ENCODE measurements around the gene AMPD3.
"Not testable (repeated sequence)": the region's sequence is repeated elsewhere in the genome, so short reads cannot be mapped to it uniquely, and the experiment has no call there.

The AMPD3 gene

GRCh38 chr11:10454878-10455631, at the start of gene AMPD3:
Gene AMPD3 (plus strand): TSS chr11:10455264. CDS start chr11:10461520, 6,256 bp downstream.
- DNase-seq, result no peak

GRCh38 chr11:10405865-10406592, 49.0 kb upstream of the AMPD3 start:
- DNase-seq, result peak; percentile 38

GRCh38 chr11:10407055-10407454, 48.0 kb upstream of the AMPD3 start:
- DNase-seq, result no peak

- no peak for DNase-seq
Observed at GRCh38 chr11:10407749-10408685, 47.0 kb upstream of the AMPD3 start.

GRCh38 chr11:10409207-10409661, 45.8 kb upstream of the AMPD3 start:
- no peak for DNase-seq

- DNase-seq, result no peak
Observed at GRCh38 chr11:10410106-10410843, 44.8 kb upstream of the AMPD3 start.

GRCh38 chr11:10410844-10411200, 44.2 kb upstream of the AMPD3 start:
- DNase-seq, result no peak

- DNase-seq, result no peak
Observed at GRCh38 chr11:10412266-10412665, 42.8 kb upstream of the AMPD3 start.

GRCh38 chr11:10413268-10413667, 41.8 kb upstream of the AMPD3 start:
- DNase-seq, result peak; percentile 20

- no peak for DNase-seq
Observed at GRCh38 chr11:10414181-10414580, 40.9 kb upstream of the AMPD3 start.

- DNase-seq, result no peak
Observed at GRCh38 chr11:10414659-10415058, 40.4 kb upstream of the AMPD3 start.

GRCh38 chr11:10415817-10416392, 39.2 kb upstream of the AMPD3 start:
- DNase-seq, result no peak

GRCh38 chr11:10418259-10418949, 36.7 kb upstream of the AMPD3 start:
- DNase-seq, result no peak

GRCh38 chr11:10418950-10419310, 36.1 kb upstream of the AMPD3 start:
- DNase-seq, result no peak

GRCh38 chr11:10426475-10426874, 28.6 kb upstream of the AMPD3 start:
- no peak for DNase-seq

- DNase-seq, result no peak
Observed at GRCh38 chr11:10428453-10428852, 26.6 kb upstream of the AMPD3 start.

- no peak for DNase-seq
Observed at GRCh38 chr11:10429526-10429925, 25.5 kb upstream of the AMPD3 start.

- no peak for DNase-seq
Observed at GRCh38 chr11:10432493-10432892, 22.6 kb upstream of the AMPD3 start.

- DNase-seq, result no peak
Observed at GRCh38 chr11:10432971-10433370, 22.1 kb upstream of the AMPD3 start.

GRCh38 chr11:10436224-10436623, 18.8 kb upstream of the AMPD3 start:
- DNase-seq, result no peak

- DNase-seq, result not testable (repeated sequence)
Observed at GRCh38 chr11:10436683-10437082, 18.4 kb upstream of the AMPD3 start.

- DNase-seq, result no peak
Observed at GRCh38 chr11:10438458-10438857, 16.6 kb upstream of the AMPD3 start.

All from stimulated activated CD4-positive, alpha-beta T cell treated with anti-CD3 and anti-CD28 coated beads, Interleukin-4, amount 100 ng/mL, for 1 hour (primary cell).